HL-60 (cell line): ENCODE measurements around the gene TIMD4.
"Not testable (repeated sequence)": the region's sequence is repeated elsewhere in the genome, so short reads cannot be mapped to it uniquely, and the experiment has no call there.

Experiments used
- DNase-seq, 2 experiments: peaks; one replicate each; pipeline ENCODE4 v3.0.0-alpha.2; 2010 to 2020; ENCODE audit warnings: low read depth in 1 of 2, low spot score in 1 of 2
- H3K27ac ChIP-seq: fragments of 250-450 bp; sonication (Bioruptor Pico); replicated peaks from 2 replicates; pipeline ENCODE4 v1.5.1; 2020; ENCODE audit warnings: mild to moderate bottlenecking, moderate library complexity
- H3K27me3 ChIP-seq: fragments of 250-450 bp; sonication (Bioruptor Pico); 2 replicates; pipeline ENCODE4 v1.5.1; 2021; ENCODE audit warnings: mild to moderate bottlenecking, moderate library complexity; ENCODE audit not compliant: insufficient read depth, poor library complexity, severe bottlenecking
- H3K4me3 ChIP-seq: replicated peaks from 2 replicates; pipeline ENCODE4 v1.5.1; 2011; ENCODE audit warnings: mild to moderate bottlenecking, control low read depth, low read length; ENCODE audit not compliant: insufficient read depth
- CTCF ChIP-seq: IDR thresholded peaks from one replicate; pipeline ENCODE4 v1.5.1; 2011; ENCODE audit warnings: low read length, control low read depth, inconsistent platforms; ENCODE audit not compliant: insufficient read depth
- GABPA ChIP-seq: IDR thresholded peaks from 2 replicates; pipeline ENCODE4 v1.6.1; 2012; ENCODE audit warnings: low read depth
- POLR2AphosphoS5 ChIP-seq: IDR thresholded peaks from 2 replicates; pipeline ENCODE4 v1.6.1; 2012; ENCODE audit warnings: low read depth
- REST ChIP-seq: IDR thresholded peaks from 2 replicates; pipeline ENCODE4 v1.6.1; 2012; ENCODE audit warnings: low read depth; ENCODE audit not compliant: insufficient replicate concordance
- SPI1 ChIP-seq: IDR thresholded peaks from 2 replicates; pipeline ENCODE4 v1.6.1; 2012; ENCODE audit warnings: low read depth, mild to moderate bottlenecking, borderline replicate concordance

TIMD4 gene

GRCh38 chr5:156971415-156971814, 8.4 kb upstream of the TIMD4 start:
- TF ChIP-seq REST (no peak), SPI1 (no peak), CTCF (no peak)
- no peaks in the 10 kb centered on the region for H3K27me3 ChIP-seq
- no peak overlapping the region for H3K4me3 ChIP-seq
- H3K27ac ChIP-seq: no peak overlapping the region
- no peak for DNase-seq

GRCh38 chr5:156967386-156967785, 4.4 kb upstream of the TIMD4 start:
- H3K4me3 ChIP-seq, DNase-seq, H3K27me3 ChIP-seq, H3K27ac ChIP-seq: not testable (repeated sequence)

- Histone ChIP-seq H3K4me3 (no peak overlapping the region), H3K27me3 (no peaks in the 10 kb centered on the region), H3K27ac (no peak overlapping the region)
- no peak for DNase-seq
- TF ChIP-seq SPI1 (no peak), GABPA (no peak), POLR2AphosphoS5 (no peak), REST (no peak), CTCF (no peak)
Measured at GRCh38 chr5:156956321-156956720, 6.7 kb downstream of the TIMD4 start.

GRCh38 chr5:156951359-156951758, 11.7 kb downstream of the TIMD4 start:
- no peak overlapping the region for H3K4me3 ChIP-seq
- DNase-seq: no peak
- H3K27me3 ChIP-seq: no peaks in the 10 kb centered on the region
- TF ChIP-seq REST: no peak
- TF ChIP-seq SPI1: no peak
- TF ChIP-seq GABPA: no peak
- no peak for TF ChIP-seq POLR2AphosphoS5
- no peak for TF ChIP-seq CTCF
- no peak overlapping the region for H3K27ac ChIP-seq
